ENCODE results near the gene POLR2H. TPM values are rescaled to one million over a fixed set of nuclear protein-coding genes. Genes with fewer than 3 reads are reported as not detected.

POLR2H gene
- total RNA-seq, 2 donors from 2014 or later = 98.2 to 130 TPM

- intact Hi-C loops (cut with DNase I) = loop anchor here (5.0 to 10.0 kb wide), 3 partner anchors 50 to 127 kb away; no protein-coding TSS in a partner anchor
- peak; percentile 79 for DNase-seq
- TF ChIP-seq CTCF (IDR thresholded peaks at IDR 0.05) = peak; percentile 89
- no peak overlapping the region for H3K9ac ChIP-seq (ENCODE audit: low read depth in 2 of 2, low read length in 2 of 2)
- no peaks in the 10 kb centered on the region for H3K4me1 ChIP-seq
- H3K36me3 ChIP-seq = no peaks in the 10 kb centered on the region
- H3K27ac ChIP-seq = no peak overlapping the region
- H3K4me3 ChIP-seq = no peak overlapping the region
- no peaks in the 10 kb centered on the region for H3K27me3 ChIP-seq
- no peaks in the 10 kb centered on the region for H3K9me3 ChIP-seq
Observed at GRCh38 chr3:184417619-184418327, 56.3 kb downstream of the POLR2H start.

Other genes with a start within 250 kb of the POLR2H start
- 10 to 100 TPM; 36.0 to 58.3 TPM for gene EIF2B5, start 226.4 kb upstream of the POLR2H start, total RNA-seq
- 10 to 100 TPM; 60.8 to 64.6 TPM for gene DVL3, start 206.3 kb upstream of the POLR2H start, total RNA-seq
- gene AP2M1, start 186.9 kb upstream of the POLR2H start, total RNA-seq = 100 to 1,000 TPM; 206 to 255 TPM
- gene ABCF3, start 175.5 kb upstream of the POLR2H start, total RNA-seq = 10 to 100 TPM; 54.6 to 82.4 TPM
- gene VWA5B2, start 132.1 kb upstream of the POLR2H start, total RNA-seq = 1 to 10 TPM; 2.1 to 2.3 TPM
- gene ALG3, start 112.7 kb upstream of the POLR2H start, total RNA-seq = 10 to 100 TPM; 25.1 to 78.9 TPM
- gene EEF1AKMT4, start 112.0 kb upstream of the POLR2H start, total RNA-seq = 10 to 100 TPM in 1 of 2 donors, 1 to 10 TPM in 1; 4.1 to 11.7 TPM
- gene CAMK2N2, start 100.2 kb upstream of the POLR2H start, total RNA-seq = under 1 TPM in 1 of 2 donors, not detected in 1; 0.19 TPM
- under 1 TPM in 1 of 2 donors, not detected in 1; 0.37 TPM for gene ECE2, start 85.7 kb upstream of the POLR2H start, total RNA-seq
- gene PSMD2, start 62.5 kb upstream of the POLR2H start, total RNA-seq = 100 to 1,000 TPM; 166 to 298 TPM
- gene EIF4G1, start 47.1 kb upstream of the POLR2H start, total RNA-seq = 100 to 1,000 TPM; 263 to 524 TPM
- gene FAM131A, start 24.1 kb upstream of the POLR2H start, total RNA-seq = 10 to 100 TPM; 15.0 to 22.0 TPM
- gene CLCN2, start 105 bp upstream of the POLR2H start, total RNA-seq = 10 to 100 TPM; 61.1 to 71.6 TPM
- gene THPO, start 16.5 kb downstream of the POLR2H start, total RNA-seq = under 1 TPM in 1 of 2 donors, not detected in 1; 0.17 TPM
- gene CHRD, start 18.3 kb downstream of the POLR2H start, total RNA-seq = 1 to 10 TPM; 2.0 TPM
- 10 to 100 TPM; 40.1 to 64.2 TPM for gene EPHB3, start 200.1 kb downstream of the POLR2H start, total RNA-seq